ENCODE data around the gene ALKBH8.

The ALKBH8 gene

GRCh38 chr11:107567739-107568335, 2.3 kb upstream of the ALKBH8 start (continued):
- TF ChIP-seq PATZ1 (CRISPR knock-in tag; IDR thresholded peaks at IDR 0.05; ENCODE audit: borderline replicate concordance) (peak; percentile 97), ARNTL (CRISPR knock-in tag; IDR thresholded peaks at IDR 0.05; ENCODE audit: borderline replicate concordance, low read depth) (no peak)

GRCh38 chr11:107566569-107566968, 1.0 kb upstream of the ALKBH8 start:
- ATAC-seq, result no peak
- TF ChIP-seq ESRRG (CRISPR knock-in tag; IDR thresholded peaks at IDR 0.05) (no peak), SNAI2 (CRISPR knock-in tag; IDR thresholded peaks at IDR 0.05) (no peak), POU6F1 (CRISPR knock-in tag; IDR thresholded peaks at IDR 0.05; ENCODE audit: borderline replicate concordance, low read depth) (no peak), TOX (CRISPR knock-in tag; IDR thresholded peaks at IDR 0.05; ENCODE audit: borderline replicate concordance) (no peak), PPARA (CRISPR knock-in tag; IDR thresholded peaks at IDR 0.05; ENCODE audit: borderline replicate concordance) (no peak), ZFP3 (CRISPR knock-in tag; IDR thresholded peaks at IDR 0.05) (no peak)

- ATAC-seq, result peak; percentile 15; the same call in 2 of the 3 replicates
Observed at GRCh38 chr11:107565955-107566501, 493 bp upstream of the ALKBH8 start.

DNA sequence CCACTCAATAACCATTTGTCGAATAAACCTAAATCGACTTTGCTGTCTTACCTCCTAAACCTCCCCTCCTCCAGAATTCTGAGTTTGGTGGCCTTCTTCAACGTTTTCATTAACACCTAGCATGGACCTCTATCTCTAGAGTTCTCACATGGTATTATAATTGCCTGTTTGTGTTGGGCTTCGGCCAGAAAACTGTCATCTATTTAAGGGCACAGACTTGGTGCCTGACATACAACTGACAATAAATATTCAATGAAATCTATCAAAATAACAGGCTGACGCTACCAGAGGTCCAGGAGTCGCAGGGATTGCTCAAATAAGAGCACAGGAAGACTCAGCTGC, 687 bp downstream of the ALKBH8 start:
- no peak for TF ChIP-seq ISL1 (CRISPR knock-in tag; IDR thresholded peaks at IDR 0.05)
- no peak for TF ChIP-seq ARNTL (CRISPR knock-in tag; IDR thresholded peaks at IDR 0.05; ENCODE audit: borderline replicate concordance, low read depth)
- no peak for TF ChIP-seq TCF4 (CRISPR knock-in tag; IDR thresholded peaks at IDR 0.05; ENCODE audit: borderline replicate concordance)
- no peak for TF ChIP-seq ZFP3 (CRISPR knock-in tag; IDR thresholded peaks at IDR 0.05)
- no peak for TF ChIP-seq GLIS3 (CRISPR knock-in tag; IDR thresholded peaks at IDR 0.05)
- TF ChIP-seq PPARA (CRISPR knock-in tag; IDR thresholded peaks at IDR 0.05; ENCODE audit: borderline replicate concordance), result no peak
- TF ChIP-seq ZC3H10 (CRISPR knock-in tag; IDR thresholded peaks at IDR 0.05), result no peak
- no peak for TF ChIP-seq PATZ1 (CRISPR knock-in tag; IDR thresholded peaks at IDR 0.05; ENCODE audit: borderline replicate concordance)
- no peak for TF ChIP-seq TOX (CRISPR knock-in tag; IDR thresholded peaks at IDR 0.05; ENCODE audit: borderline replicate concordance)
- ATAC-seq, result no peak

DNA sequence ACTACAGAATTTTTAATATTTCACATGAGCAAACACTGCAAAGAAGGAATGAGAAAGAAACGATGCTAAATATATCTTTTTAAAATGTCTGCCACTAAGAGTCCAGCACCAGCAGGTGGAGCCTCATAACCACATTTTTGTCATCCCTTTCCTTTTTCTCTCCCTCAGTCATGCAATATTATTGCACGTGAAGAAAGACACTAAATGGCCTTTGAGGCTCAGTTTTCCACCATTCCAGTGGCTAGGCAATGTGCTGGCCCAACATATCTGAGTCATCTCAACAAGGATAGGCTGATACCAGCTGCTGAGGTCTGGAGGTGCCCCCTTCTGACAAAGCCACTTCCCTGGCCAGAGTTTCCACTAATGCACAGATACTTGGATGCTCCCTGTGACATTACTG, 1.8 kb downstream of the ALKBH8 start:
- ATAC-seq, result peak; percentile 27
- TF ChIP-seq ISL1 (CRISPR knock-in tag; IDR thresholded peaks at IDR 0.05) (no peak), ZNF8 (CRISPR knock-in tag; IDR thresholded peaks at IDR 0.05) (no peak), ZNF565 (CRISPR knock-in tag; conservative IDR thresholded peaks at IDR 0.05; ENCODE audit: low read depth) (no peak), ZC3H10 (CRISPR knock-in tag; IDR thresholded peaks at IDR 0.05) (no peak)
- TF ChIP-seq, protein P1, sequence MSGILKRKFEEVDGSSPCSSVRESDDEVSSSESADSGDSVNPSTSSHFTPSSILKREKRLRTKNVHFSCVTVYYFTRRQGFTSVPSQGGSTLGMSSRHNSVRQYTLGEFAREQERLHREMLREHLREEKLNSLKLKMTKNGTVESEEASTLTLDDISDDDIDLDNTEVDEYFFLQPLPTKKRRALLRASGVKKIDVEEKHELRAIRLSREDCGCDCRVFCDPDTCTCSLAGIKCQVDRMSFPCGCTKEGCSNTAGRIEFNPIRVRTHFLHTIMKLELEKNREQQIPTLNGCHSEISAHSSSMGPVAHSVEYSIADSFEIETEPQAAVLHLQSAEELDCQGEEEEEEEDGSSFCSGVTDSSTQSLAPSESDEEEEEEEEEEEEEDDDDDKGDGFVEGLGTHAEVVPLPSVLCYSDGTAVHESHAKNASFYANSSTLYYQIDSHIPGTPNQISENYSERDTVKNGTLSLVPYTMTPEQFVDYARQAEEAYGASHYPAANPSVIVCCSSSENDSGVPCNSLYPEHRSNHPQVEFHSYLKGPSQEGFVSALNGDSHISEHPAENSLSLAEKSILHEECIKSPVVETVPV (CRISPR knock-in tag; IDR thresholded peaks at IDR 0.05), result no peak

DNA sequence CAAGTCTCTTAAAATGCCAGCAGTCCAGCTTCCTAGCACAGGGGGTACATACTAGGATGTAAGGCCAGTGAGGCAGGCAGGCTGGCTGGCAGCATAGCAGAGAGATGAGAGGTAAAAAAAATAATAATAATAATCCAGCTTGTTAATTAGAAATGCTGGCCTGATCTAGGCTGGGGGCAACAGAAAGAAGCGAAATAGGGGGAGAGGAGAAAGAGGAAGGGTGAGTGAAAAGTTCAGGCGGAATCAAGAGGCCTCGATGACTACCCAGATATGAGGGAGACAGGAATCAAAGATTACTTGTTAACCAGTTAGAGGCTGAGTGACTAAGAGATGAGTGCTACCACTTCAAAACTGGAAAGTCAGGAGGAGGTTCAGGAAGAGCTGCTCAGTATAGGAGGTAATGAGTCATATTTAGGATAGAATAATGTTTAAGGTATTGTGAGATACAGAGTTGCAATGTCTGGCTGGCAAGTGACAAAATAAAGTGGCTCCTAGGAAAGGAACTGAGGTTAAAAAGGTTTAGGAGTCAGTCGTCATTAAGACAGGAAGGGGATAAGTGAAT, 2.8 kb downstream of the ALKBH8 start:
- ATAC-seq, result peak; percentile 51
- no peak for TF ChIP-seq GLIS3 (CRISPR knock-in tag; IDR thresholded peaks at IDR 0.05)
- no peak for TF ChIP-seq ZNF8 (CRISPR knock-in tag; IDR thresholded peaks at IDR 0.05)
- TF ChIP-seq ARNTL (CRISPR knock-in tag; IDR thresholded peaks at IDR 0.05; ENCODE audit: borderline replicate concordance, low read depth), result no peak
- no peak for TF ChIP-seq SNAI2 (CRISPR knock-in tag; IDR thresholded peaks at IDR 0.05)
- TF ChIP-seq ZFP3 (CRISPR knock-in tag; IDR thresholded peaks at IDR 0.05), result no peak
- no peak for TF ChIP-seq RARB (CRISPR knock-in tag; IDR thresholded peaks at IDR 0.05)
- TF ChIP-seq TCF4 (CRISPR knock-in tag; IDR thresholded peaks at IDR 0.05; ENCODE audit: borderline replicate concordance), result no peak
- TF ChIP-seq ZNF565 (CRISPR knock-in tag; conservative IDR thresholded peaks at IDR 0.05; ENCODE audit: low read depth), result no peak
- TF ChIP-seq BACH2 (CRISPR knock-in tag; IDR thresholded peaks at IDR 0.05; ENCODE audit: borderline replicate concordance), result no peak
- TF ChIP-seq POU6F1 (CRISPR knock-in tag; IDR thresholded peaks at IDR 0.05; ENCODE audit: borderline replicate concordance, low read depth), result no peak
- no peak for TF ChIP-seq ZC3H10 (CRISPR knock-in tag; IDR thresholded peaks at IDR 0.05)
- no peak for TF ChIP-seq OSR1 (CRISPR knock-in tag; IDR thresholded peaks at IDR 0.05)
